ENCODE measurements around the gene SOX13. TPM values are rescaled to one million over a fixed set of nuclear protein-coding genes. Genes with fewer than 3 reads are reported as not detected.

SOX13 gene
- total RNA-seq, 1 experiment from 2014 or later = 31.5 TPM

DNA sequence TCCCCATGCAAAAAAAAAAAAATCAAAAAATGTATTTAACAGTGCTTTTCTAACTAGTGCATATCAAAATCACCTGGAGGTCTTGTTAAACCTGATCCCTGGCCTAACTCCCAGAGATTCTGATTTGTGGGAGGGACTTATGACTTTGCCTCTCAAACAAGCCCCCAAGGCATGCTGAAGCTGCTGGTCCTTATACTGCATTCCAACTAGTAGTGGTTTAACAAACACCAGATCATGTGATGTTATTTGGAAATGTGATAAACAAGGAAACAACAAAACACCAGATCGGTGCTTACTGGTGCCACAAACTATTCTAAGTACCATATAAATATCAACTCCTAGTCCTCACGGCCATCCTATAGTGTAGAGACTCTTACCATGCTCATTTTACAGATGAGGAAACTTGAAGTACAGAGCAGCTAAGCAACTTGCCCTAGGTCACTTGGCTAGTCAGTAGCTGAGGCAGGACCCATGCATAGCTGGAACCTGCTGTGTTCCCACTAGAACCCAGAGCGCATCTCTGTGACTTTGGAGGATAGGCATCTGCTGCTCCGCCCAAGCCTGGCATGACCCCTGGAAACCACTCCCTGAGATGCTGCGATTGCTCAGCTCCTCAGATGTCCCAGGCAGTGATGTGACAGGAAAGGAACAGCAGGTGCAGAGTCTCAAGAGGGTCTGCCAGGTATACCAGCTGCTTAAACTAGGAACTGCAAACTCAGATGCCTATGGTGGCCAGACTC lies 38.1 kb downstream of the SOX13 start:
- H3K36me3 ChIP-seq (ENCODE audit: control insufficient read depth, insufficient read depth, low read length) = 0 out of 2 replicates have a peak, but pooled peaks cover 1% of the 10 kb centered on the region
- ChIA-PET CTCF (interaction anchor here (0.6 kb wide), 1 partner anchor 219 kb away, joined by 3 read pairs; no protein-coding TSS in a partner anchor), POLR2A (no interaction called here)
- intact Hi-C loops (cut with micrococcal nuclease; ENCODE audit: unreplicated experiment) = no loop called here
- Mint-ChIP-seq H3K27ac (ENCODE audit: unreplicated experiment) (no peak overlapping the region), H3K4me1 (ENCODE audit: low read depth, unreplicated experiment) (peaks cover 5% of the 10 kb centered on the region), H3K36me3 (ENCODE audit: insufficient read depth, unreplicated experiment) (peaks cover 4% of the 10 kb centered on the region), H3K27me3 (ENCODE audit: insufficient read depth, unreplicated experiment) (no peaks in the 10 kb centered on the region), H3K9me3 (ENCODE audit: unreplicated experiment) (no peaks in the 10 kb centered on the region), H3K4me3 (ENCODE audit: unreplicated experiment) (no peak overlapping the region)
- no peaks in the 10 kb centered on the region for H3K9me3 ChIP-seq
- no TSS peak for BruUV-seq (replicated peaks)
- no peak for DNase-seq
- H3K4me3 ChIP-seq (ENCODE audit: low read depth, low read length) = no peak overlapping the region
- TF ChIP-seq CTCF (IDR thresholded peaks at IDR 0.05; ENCODE audit: insufficient read depth in 1 of 2, low read depth in 1 of 2, low read length in 1 of 2, severe bottlenecking in 1 of 2, unreplicated experiment in 1 of 2) = no peak
- no peaks in the 10 kb centered on the region for H3K27me3 ChIP-seq (replicated peaks; ENCODE audit: control insufficient read depth, insufficient read depth, low read length)
- H3K4me1 ChIP-seq = no peaks in the 10 kb centered on the region

GRCh38 chr1:204112876-204113730 lies 40.2 kb downstream of the SOX13 start:
- Mint-ChIP-seq H3K36me3 (ENCODE audit: insufficient read depth, unreplicated experiment) (peaks cover 9% of the 10 kb centered on the region), H3K4me3 (ENCODE audit: unreplicated experiment) (no peak overlapping the region), H3K9me3 (ENCODE audit: unreplicated experiment) (no peaks in the 10 kb centered on the region), H3K27me3 (ENCODE audit: insufficient read depth, unreplicated experiment) (no peaks in the 10 kb centered on the region), H3K4me1 (ENCODE audit: low read depth, unreplicated experiment) (peaks cover 5% of the 10 kb centered on the region), H3K27ac (ENCODE audit: unreplicated experiment) (no peak overlapping the region)
- no peaks in the 10 kb centered on the region for H3K27me3 ChIP-seq (replicated peaks; ENCODE audit: control insufficient read depth, insufficient read depth, low read length)
- H3K9me3 ChIP-seq = no peaks in the 10 kb centered on the region
- TF ChIP-seq CTCF (IDR thresholded peaks at IDR 0.05; ENCODE audit: insufficient read depth in 1 of 2, low read depth in 1 of 2, low read length in 1 of 2, severe bottlenecking in 1 of 2, unreplicated experiment in 1 of 2) = no peak
- BruUV-seq (replicated peaks) = no TSS peak
- ChIA-PET CTCF (interaction anchor here (1.0 kb wide), 1 partner anchor 17 kb away, joined by 3 read pairs; no protein-coding TSS in a partner anchor), POLR2A (interaction anchor here (0.6 kb wide), 1 partner anchor 1723 kb away, joined by 7 read pairs; no protein-coding TSS in a partner anchor)
- no peaks in the 10 kb centered on the region for H3K4me1 ChIP-seq
- peaks cover 4% of the 10 kb centered on the region; the same call in 1 of the 2 replicates for H3K36me3 ChIP-seq (ENCODE audit: control insufficient read depth, insufficient read depth, low read length)
- no peak for DNase-seq
- intact Hi-C loops (cut with micrococcal nuclease; ENCODE audit: unreplicated experiment) = no loop called here
- H3K4me3 ChIP-seq (ENCODE audit: low read depth, low read length) = no peak overlapping the region

GRCh38 chr1:204113896-204114295 lies 41.0 kb downstream of the SOX13 start:
- Mint-ChIP-seq H3K4me1 (ENCODE audit: low read depth, unreplicated experiment) (peaks cover 5% of the 10 kb centered on the region), H3K27me3 (ENCODE audit: insufficient read depth, unreplicated experiment) (no peaks in the 10 kb centered on the region), H3K36me3 (ENCODE audit: insufficient read depth, unreplicated experiment) (peaks cover 9% of the 10 kb centered on the region), H3K9me3 (ENCODE audit: unreplicated experiment) (no peaks in the 10 kb centered on the region), H3K4me3 (ENCODE audit: unreplicated experiment) (no peak overlapping the region), H3K27ac (ENCODE audit: unreplicated experiment) (no peak overlapping the region)
- intact Hi-C loops (cut with micrococcal nuclease; ENCODE audit: unreplicated experiment) = no loop called here
- POLR2A ChIA-PET = no interaction called here
- Histone ChIP-seq H3K4me1 (no peaks in the 10 kb centered on the region), H3K4me3 (ENCODE audit: low read depth, low read length) (no peak overlapping the region), H3K9me3 (no peaks in the 10 kb centered on the region), H3K36me3 (ENCODE audit: control insufficient read depth, insufficient read depth, low read length) (peaks cover 4% of the 10 kb centered on the region; the same call in 1 of the 2 replicates), H3K27me3 (replicated peaks; ENCODE audit: control insufficient read depth, insufficient read depth, low read length) (no peaks in the 10 kb centered on the region)
- no peak for DNase-seq
- no peak for TF ChIP-seq CTCF (IDR thresholded peaks at IDR 0.05; ENCODE audit: insufficient read depth in 1 of 2, low read depth in 1 of 2, low read length in 1 of 2, severe bottlenecking in 1 of 2, unreplicated experiment in 1 of 2)
- CTCF ChIA-PET = no interaction called here
- BruUV-seq (replicated peaks) = no TSS peak
